Loucy (cell line): ENCODE data around the gene S100A8.

Experiments
- CTCF ChIP-seq: fragments of 200-600 bp; sonication (generic); conservative IDR thresholded peaks from 2 replicates; pipeline ENCODE4 v1.5.1; 2014; ENCODE audit warnings: mild to moderate bottlenecking, antibody characterized with exemption, low read length
- EZH2phosphoT487 ChIP-seq: fragments of 200-600 bp; IDR thresholded peaks from 2 replicates; pipeline ENCODE4 v1.6.1; 2018; ENCODE audit warnings: antibody characterized with exemption, mild to moderate bottlenecking, moderate library complexity, borderline replicate concordance

- TF ChIP-seq CTCF (no peak), EZH2phosphoT487 (no peak)
Measured at GRCh38 chr1:153438599-153438998, 47.7 kb upstream of the S100A8 start.
